RWPE1 (cell line): ENCODE results near the gene TSPAN3.

ENCODE experiments used
- CTCF ChIA-PET: fragments of 350-600 bp; sonication (Branson Sonifier 250); formaldehyde crosslinking; extraction: SDS; loops from one replicate; lab custom pipeline; 2021; lab: Yijun Ruan, JAX
- POLR2A ChIA-PET: fragments of 400-600 bp; formaldehyde crosslinking; extraction: SDS; loops from one replicate; lab custom pipeline; 2020; ENCODE audit warnings: antibody characterized with exemption; ENCODE audit not compliant: low non-redundant PET; lab: Yijun Ruan, JAX
- DNase-seq: peaks from one replicate; pipeline ENCODE4 v3.0.0; 2012; ENCODE audit warnings: low spot score
- H3K27ac ChIP-seq: fragments of 450-650 bp; 2 replicates; pipeline ENCODE4 v1.5.1; 2017
- CTCF ChIP-seq: fragments of 450-650 bp; conservative IDR thresholded peaks from 2 replicates; pipeline ENCODE4 v1.5.1; 2017; ENCODE audit warnings: low read depth, mild to moderate bottlenecking

TSPAN3 gene

GRCh38 chr15:76993114-76993725, 77.7 kb downstream of the TSPAN3 start:
- CTCF ChIA-PET: no interaction called here
- peak overlapping the region; percentile 67 for H3K27ac ChIP-seq
- no peak for DNase-seq
- POLR2A ChIA-PET: no interaction called here
- TF ChIP-seq CTCF: no peak

GRCh38 chr15:76991741-76992645, 78.9 kb downstream of the TSPAN3 start:
- POLR2A ChIA-PET: no interaction called here

More at GRCh38 chr15:76991741-76992645, 78.9 kb downstream of the TSPAN3 start:
- CTCF ChIA-PET: interaction anchor here (0.6 kb wide), 1 partner anchor 67 kb away, joined by 3 read pairs; no protein-coding TSS in a partner anchor
- TF ChIP-seq CTCF: no peak
- no peak for DNase-seq
- H3K27ac ChIP-seq: no peak overlapping the region
